GM23338 (cell line): ENCODE measurements around the gene CDH19. TPM values are rescaled to one million over a fixed set of nuclear protein-coding genes. Genes with fewer than 3 reads are reported as not detected.

Experiments
- ATAC-seq: fragments of 200-7000 bp; cut with Tn5 transposase; 3 replicates; pipeline ENCODE4 v1.9.1; 2020
- DNase-seq: peaks from one replicate; pipeline ENCODE4 v3.0.0-alpha.2; 2015; ENCODE audit warnings: low spot score
- H2AFZ ChIP-seq: fragments of 200-600 bp; sonication (generic); 2 replicates; pipeline ENCODE4 v1.8.0; 2016; ENCODE audit warnings: antibody characterized with exemption, mild to moderate bottlenecking, moderate library complexity
- H3F3A ChIP-seq: fragments of 200-600 bp; sonication (generic); replicated peaks from 2 replicates; pipeline ENCODE4 v1.8.0; 2017; ENCODE audit warnings: antibody characterized with exemption, mixed run types, low read depth
- H3K27ac ChIP-seq: fragments of 200-600 bp; sonication (generic); 2 replicates; pipeline ENCODE4 v1.6.1; 2016; ENCODE audit warnings: low read depth
- H3K27me3 ChIP-seq: fragments of 200-600 bp; sonication (generic); 2 replicates; pipeline ENCODE4 v1.8.0; 2016; ENCODE audit warnings: mild to moderate bottlenecking, mixed run types, moderate library complexity; ENCODE audit not compliant: insufficient read depth
- H3K36me3 ChIP-seq: fragments of 200-600 bp; sonication (generic); 2 replicates; pipeline ENCODE4 v1.8.0; 2016; ENCODE audit warnings: mild to moderate bottlenecking; ENCODE audit not compliant: insufficient read depth
- H3K4me1 ChIP-seq: fragments of 200-600 bp; sonication (generic); 2 replicates; pipeline ENCODE4 v1.8.0; 2016; ENCODE audit warnings: mild to moderate bottlenecking, moderate library complexity; ENCODE audit not compliant: insufficient read depth
- H3K4me2 ChIP-seq: fragments of 200-600 bp; sonication (generic); 2 replicates; pipeline ENCODE4 v1.7.1; 2017; ENCODE audit warnings: mixed run types
- H3K4me3 ChIP-seq: fragments of 200-600 bp; sonication (generic); 2 replicates; pipeline ENCODE4 v1.6.1; 2016; ENCODE audit warnings: mixed run types
- H3K79me2 ChIP-seq: fragments of 200-600 bp; sonication (generic); replicated peaks from 2 replicates; pipeline ENCODE4 v1.8.0; 2017; ENCODE audit warnings: mild to moderate bottlenecking; ENCODE audit not compliant: insufficient read depth
- H3K9me2 ChIP-seq: fragments of 200-600 bp; sonication (generic); 2 replicates; pipeline ENCODE4 v1.8.0; 2017; ENCODE audit not compliant: insufficient read depth
- H4K20me1 ChIP-seq: fragments of 200-600 bp; sonication (generic); replicated peaks from 2 replicates; pipeline ENCODE4 v1.8.0; 2017; ENCODE audit warnings: mild to moderate bottlenecking; ENCODE audit not compliant: insufficient read depth
- H3K27ac Mint-ChIP-seq: 2 replicates; pipeline ENCODE4 v1.8.0; 2020; ENCODE audit warnings: inconsistent platforms, mild to moderate bottlenecking, moderate library complexity, mixed read lengths
- H3K27me3 Mint-ChIP-seq: 3 replicates; pipeline ENCODE4 v1.8.0; 2022; ENCODE audit warnings: low read depth, mild to moderate bottlenecking, moderate library complexity, mixed read lengths, inconsistent platforms; ENCODE audit not compliant: insufficient read depth, poor library complexity
- H3K36me3 Mint-ChIP-seq: 3 replicates; pipeline ENCODE4 v1.8.0; 2021; ENCODE audit warnings: low read depth, mild to moderate bottlenecking, inconsistent platforms, moderate library complexity, mixed read lengths
- H3K4me1 Mint-ChIP-seq: 3 replicates; pipeline ENCODE4 v1.8.0; 2020; ENCODE audit warnings: mild to moderate bottlenecking, inconsistent platforms, mixed read lengths
- H3K4me3 Mint-ChIP-seq: 3 replicates; pipeline ENCODE4 v1.8.0; 2021; ENCODE audit warnings: moderate library complexity, mild to moderate bottlenecking, inconsistent platforms, mixed read lengths
- H3K9me3 Mint-ChIP-seq: 3 replicates; pipeline ENCODE4 v1.8.0; 2020; ENCODE audit warnings: moderate library complexity, mild to moderate bottlenecking, inconsistent platforms, mixed read lengths
- CTCF ChIP-seq, 2 experiments: fragments of 200-600 bp in 1 of 2; sonication (generic) in 1 of 2; conservative IDR thresholded peaks; 2 replicates each; pipeline versions ENCODE4 v1.5.1 to v1.6.1; 2016 to 2017; ENCODE audit warnings: antibody characterized with exemption in 2 of 2, low read depth in 2 of 2, mild to moderate bottlenecking in 2 of 2, moderate library complexity in 1 of 2
- EZH2 ChIP-seq: fragments of 200-600 bp; sonication (generic); IDR thresholded peaks from one replicate; pipeline ENCODE4 v1.8.0; 2017; ENCODE audit warnings: antibody characterized with exemption, mild to moderate bottlenecking, low read depth; ENCODE audit not compliant: unreplicated experiment
- EZH2phosphoT487 ChIP-seq: fragments of 200-600 bp; sonication (generic); IDR thresholded peaks from one replicate; pipeline ENCODE4 v1.8.1; 2018; ENCODE audit warnings: antibody characterized with exemption; ENCODE audit not compliant: unreplicated experiment
- POLR2AphosphoS5 ChIP-seq: IDR thresholded peaks from 2 replicates; pipeline ENCODE4 v1.6.1; 2016; ENCODE audit warnings: antibody characterized with exemption, low read depth
- STAT1 ChIP-seq: IDR thresholded peaks from one replicate; pipeline ENCODE4 v1.6.1; 2016; ENCODE audit warnings: antibody characterized with exemption; ENCODE audit not compliant: unreplicated experiment
- ZNF114 ChIP-seq: fragments of 250-450 bp; sonication (Bioruptor Pico); IDR thresholded peaks from 2 replicates; pipeline ENCODE4 v1.5.0; 2020; ENCODE audit warnings: mild to moderate bottlenecking, moderate library complexity
- ZNF331 ChIP-seq: fragments of 250-450 bp; sonication (Bioruptor Pico); IDR thresholded peaks from 2 replicates; pipeline ENCODE4 v1.5.0; 2020; ENCODE audit warnings: low read depth, mild to moderate bottlenecking, moderate library complexity
- polyA plus RNA-seq: library from polyadenylated mRNA; unstranded; fragments of >200 nt; fragmentation: Nextera tagmentation; extraction: Ambion mirVana; gene quantifications from 2 replicates; pipeline ENCODE4 v1.2.1, GENCODE V29; 2016
- total RNA-seq: library from RNA; depleted of rRNA; stranded (reverse); fragments of >200 nt; shearing (Covaris generic); gene quantifications from 2 replicates; pipeline ENCODE4 v1.2.3, GENCODE V29; 2014
- TF ChIP-seq, protein P1 (sequence below): IDR thresholded peaks from one replicate; pipeline ENCODE4 v1.6.1; 2018; ENCODE audit warnings: antibody characterized with exemption; ENCODE audit not compliant: unreplicated experiment

CDH19 gene
- total and polyA plus RNA-seq, 2 experiments from 2014 or later = 0.03 TPM

DNA sequence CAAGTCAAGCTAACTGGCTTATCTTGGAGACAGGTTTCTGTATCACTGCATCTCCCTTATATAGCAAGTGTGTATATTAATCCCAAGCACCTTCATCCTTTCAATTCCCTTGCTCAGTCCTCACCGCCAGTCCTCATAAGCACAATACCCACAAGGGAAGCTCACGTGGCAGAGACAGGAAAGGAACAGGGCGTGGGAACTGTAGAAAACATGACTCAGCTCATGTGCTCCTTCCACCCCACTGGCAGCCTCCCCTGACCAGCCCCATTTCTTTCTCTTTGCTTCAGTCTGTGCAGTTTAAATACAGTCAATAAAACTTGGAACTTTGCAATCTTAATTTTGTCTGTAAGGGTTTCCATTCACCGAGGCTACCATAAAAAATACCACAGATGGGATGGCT is 36.5 kb upstream of the CDH19 start:
- H4K20me1 ChIP-seq = no peaks in the 10 kb centered on the region
- ATAC-seq (no peak), DNase-seq (no peak)
- no peaks in the 10 kb centered on the region for H3K27me3 Mint-ChIP-seq
- no peak overlapping the region for H2AFZ ChIP-seq
- H3K4me2 ChIP-seq = no peak overlapping the region
- no peaks in the 10 kb centered on the region for H3K79me2 ChIP-seq
- no peak overlapping the region for H3K4me3 Mint-ChIP-seq
- no peak overlapping the region for H3K27ac ChIP-seq
- no peaks in the 10 kb centered on the region; the same call in 2 of the 3 replicates for H3K4me1 Mint-ChIP-seq
- peaks cover 7% of the 10 kb centered on the region for H3K4me1 ChIP-seq
- H3K27me3 ChIP-seq = no peaks in the 10 kb centered on the region
- no peaks in the 10 kb centered on the region for H3F3A ChIP-seq
- no peaks in the 10 kb centered on the region for H3K36me3 ChIP-seq
- no peak overlapping the region for H3K4me3 ChIP-seq
- H3K9me2 ChIP-seq = no peaks in the 10 kb centered on the region
- H3K9me3 Mint-ChIP-seq = no peaks in the 10 kb centered on the region
- H3K27ac Mint-ChIP-seq = no peak overlapping the region
- no peaks in the 10 kb centered on the region for H3K36me3 Mint-ChIP-seq
- TF ChIP-seq CTCF (conservative IDR thresholded peaks at IDR 0.05; ENCODE audit: low read depth in 2 of 2) = no peak
- TF ChIP-seq STAT1 = no peak
- TF ChIP-seq, protein P1, sequence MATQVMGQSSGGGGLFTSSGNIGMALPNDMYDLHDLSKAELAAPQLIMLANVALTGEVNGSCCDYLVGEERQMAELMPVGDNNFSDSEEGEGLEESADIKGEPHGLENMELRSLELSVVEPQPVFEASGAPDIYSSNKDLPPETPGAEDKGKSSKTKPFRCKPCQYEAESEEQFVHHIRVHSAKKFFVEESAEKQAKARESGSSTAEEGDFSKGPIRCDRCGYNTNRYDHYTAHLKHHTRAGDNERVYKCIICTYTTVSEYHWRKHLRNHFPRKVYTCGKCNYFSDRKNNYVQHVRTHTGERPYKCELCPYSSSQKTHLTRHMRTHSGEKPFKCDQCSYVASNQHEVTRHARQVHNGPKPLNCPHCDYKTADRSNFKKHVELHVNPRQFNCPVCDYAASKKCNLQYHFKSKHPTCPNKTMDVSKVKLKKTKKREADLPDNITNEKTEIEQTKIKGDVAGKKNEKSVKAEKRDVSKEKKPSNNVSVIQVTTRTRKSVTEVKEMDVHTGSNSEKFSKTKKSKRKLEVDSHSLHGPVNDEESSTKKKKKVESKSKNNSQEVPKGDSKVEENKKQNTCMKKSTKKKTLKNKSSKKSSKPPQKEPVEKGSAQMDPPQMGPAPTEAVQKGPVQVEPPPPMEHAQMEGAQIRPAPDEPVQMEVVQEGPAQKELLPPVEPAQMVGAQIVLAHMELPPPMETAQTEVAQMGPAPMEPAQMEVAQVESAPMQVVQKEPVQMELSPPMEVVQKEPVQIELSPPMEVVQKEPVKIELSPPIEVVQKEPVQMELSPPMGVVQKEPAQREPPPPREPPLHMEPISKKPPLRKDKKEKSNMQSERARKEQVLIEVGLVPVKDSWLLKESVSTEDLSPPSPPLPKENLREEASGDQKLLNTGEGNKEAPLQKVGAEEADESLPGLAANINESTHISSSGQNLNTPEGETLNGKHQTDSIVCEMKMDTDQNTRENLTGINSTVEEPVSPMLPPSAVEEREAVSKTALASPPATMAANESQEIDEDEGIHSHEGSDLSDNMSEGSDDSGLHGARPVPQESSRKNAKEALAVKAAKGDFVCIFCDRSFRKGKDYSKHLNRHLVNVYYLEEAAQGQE = no peak
- no peak for TF ChIP-seq POLR2AphosphoS5
- TF ChIP-seq ZNF331 = no peak
- TF ChIP-seq EZH2phosphoT487 = no peak
- no peak for TF ChIP-seq ZNF114 (CRISPR knock-in tag)
- TF ChIP-seq EZH2 = no peak

- Mint-ChIP-seq H3K27ac (no peak overlapping the region), H3K9me3 (no peaks in the 10 kb centered on the region), H3K36me3 (no peaks in the 10 kb centered on the region), H3K4me3 (no peak overlapping the region), H3K4me1 (no peaks in the 10 kb centered on the region), H3K27me3 (no peaks in the 10 kb centered on the region)
- Histone ChIP-seq H3K4me3 (no peak overlapping the region), H2AFZ (no peak overlapping the region), H3K27ac (no peak overlapping the region), H3K79me2 (no peaks in the 10 kb centered on the region), H3K4me2 (no peak overlapping the region), H3K9me2 (no peaks in the 10 kb centered on the region), H4K20me1 (no peaks in the 10 kb centered on the region), H3K4me1 (no peaks in the 10 kb centered on the region), H3K36me3 (no peaks in the 10 kb centered on the region), H3K27me3 (no peaks in the 10 kb centered on the region), H3F3A (no peaks in the 10 kb centered on the region)
- no peak for ATAC-seq
- DNase-seq = no peak
- no peak for TF ChIP-seq STAT1
- TF ChIP-seq, protein P1 = no peak
These were observed 35.2 kb upstream of the CDH19 start for GRCh38 chr18:66638856-66639629.
